ENCODE data around the gene TOX3. TPM values are rescaled to one million over a fixed set of nuclear protein-coding genes. Genes with fewer than 3 reads are reported as not detected.

TOX3 gene
- total RNA-seq, 1 donor from 2014 or later = 0.46 TPM

- peaks cover 8% of the 10 kb centered on the region for H3K27me3 Mint-ChIP-seq (ENCODE audit: unreplicated experiment)
- no peak overlapping the region for H3K27ac Mint-ChIP-seq (ENCODE audit: unreplicated experiment)
- no peaks in the 10 kb centered on the region for H3K36me3 Mint-ChIP-seq (ENCODE audit: unreplicated experiment)
- peaks cover 2% of the 10 kb centered on the region for H3K4me1 Mint-ChIP-seq (ENCODE audit: unreplicated experiment)
- TF ChIP-seq CTCF (IDR thresholded peaks at IDR 0.05) = no peak
- H3K4me3 Mint-ChIP-seq (ENCODE audit: unreplicated experiment) = no peak overlapping the region
- no peak for DNase-seq (ENCODE audit: extremely low spot score, unreplicated experiment)
- no peaks in the 10 kb centered on the region for H3K9me3 Mint-ChIP-seq (ENCODE audit: unreplicated experiment)
Measured at GRCh38 chr16:52460639-52461178, 86.2 kb downstream of the TOX3 start.

GRCh38 chr16:52456368-52456767 is 90.6 kb downstream of the TOX3 start:
- Mint-ChIP-seq H3K27me3 (ENCODE audit: unreplicated experiment) (peaks cover 7% of the 10 kb centered on the region), H3K9me3 (ENCODE audit: unreplicated experiment) (no peaks in the 10 kb centered on the region), H3K27ac (ENCODE audit: unreplicated experiment) (no peak overlapping the region), H3K36me3 (ENCODE audit: unreplicated experiment) (no peaks in the 10 kb centered on the region), H3K4me3 (ENCODE audit: unreplicated experiment) (no peak overlapping the region), H3K4me1 (ENCODE audit: unreplicated experiment) (peaks cover 6% of the 10 kb centered on the region)
- TF ChIP-seq CTCF (IDR thresholded peaks at IDR 0.05) = no peak
- DNase-seq (ENCODE audit: extremely low spot score, unreplicated experiment) = no peak

GRCh38 chr16:52455549-52456277 is 91.2 kb downstream of the TOX3 start:
- H3K36me3 Mint-ChIP-seq (ENCODE audit: unreplicated experiment) = no peaks in the 10 kb centered on the region
- peaks cover 11% of the 10 kb centered on the region for H3K4me1 Mint-ChIP-seq (ENCODE audit: unreplicated experiment)
- H3K4me3 Mint-ChIP-seq (ENCODE audit: unreplicated experiment) = no peak overlapping the region
- no peaks in the 10 kb centered on the region for H3K9me3 Mint-ChIP-seq (ENCODE audit: unreplicated experiment)
- no peak for DNase-seq (ENCODE audit: extremely low spot score, unreplicated experiment)
- TF ChIP-seq CTCF (IDR thresholded peaks at IDR 0.05) = no peak
- H3K27me3 Mint-ChIP-seq (ENCODE audit: unreplicated experiment) = peaks cover under 1% of the 10 kb centered on the region
- no peak overlapping the region for H3K27ac Mint-ChIP-seq (ENCODE audit: unreplicated experiment)

GRCh38 chr16:52453644-52454043 is 93.3 kb downstream of the TOX3 start:
- Mint-ChIP-seq H3K27ac (ENCODE audit: unreplicated experiment) (no peak overlapping the region), H3K4me3 (ENCODE audit: unreplicated experiment) (no peak overlapping the region), H3K36me3 (ENCODE audit: unreplicated experiment) (no peaks in the 10 kb centered on the region), H3K4me1 (ENCODE audit: unreplicated experiment) (peaks cover 17% of the 10 kb centered on the region), H3K27me3 (ENCODE audit: unreplicated experiment) (peaks cover 4% of the 10 kb centered on the region), H3K9me3 (ENCODE audit: unreplicated experiment) (no peaks in the 10 kb centered on the region)
- DNase-seq (ENCODE audit: extremely low spot score, unreplicated experiment) = no peak
- TF ChIP-seq CTCF (IDR thresholded peaks at IDR 0.05) = no peak

- H3K27ac Mint-ChIP-seq (ENCODE audit: unreplicated experiment) = no peak overlapping the region
- H3K4me1 Mint-ChIP-seq (ENCODE audit: unreplicated experiment) = peaks cover 17% of the 10 kb centered on the region
- peaks cover 9% of the 10 kb centered on the region for H3K27me3 Mint-ChIP-seq (ENCODE audit: unreplicated experiment)
- no peak overlapping the region for H3K4me3 Mint-ChIP-seq (ENCODE audit: unreplicated experiment)
- no peak for TF ChIP-seq CTCF (IDR thresholded peaks at IDR 0.05)
- DNase-seq (ENCODE audit: extremely low spot score, unreplicated experiment) = no peak
- H3K9me3 Mint-ChIP-seq (ENCODE audit: unreplicated experiment) = no peaks in the 10 kb centered on the region
- H3K36me3 Mint-ChIP-seq (ENCODE audit: unreplicated experiment) = no peaks in the 10 kb centered on the region
Measured at GRCh38 chr16:52451971-52452421, 94.9 kb downstream of the TOX3 start.
